ENCODE measurements around the gene KIAA1549. TPM values are rescaled to one million over a fixed set of nuclear protein-coding genes. Genes with fewer than 3 reads are reported as not detected.
"Not testable (repeated sequence)": the region's sequence is repeated elsewhere in the genome, so short reads cannot be mapped to it uniquely, and the experiment has no call there.

Gene KIAA1549
- total RNA-seq, result 1 to 10 TPM in 3 of 4 donors, under 1 TPM in 1; 0.83 to 2.1 (median 1.5) TPM

- DNase-seq (ENCODE audit: low spot score in 2 of 2), result no peak
- TF ChIP-seq POLR2AphosphoS5 (IDR thresholded peaks at IDR 0.05) (no peak), CTCF (IDR thresholded peaks at IDR 0.05) (peak in 1 of 2 donors; percentile 11), EP300 (IDR thresholded peaks at IDR 0.05) (no peak)
- 14% methylated on average over 16 of the region's 105 CpGs for WGBS
- Histone ChIP-seq H3K4me3 (peak within 1 kb of the TSS; percentile 59), H3K36me3 (no peaks in the 10 kb centered on the region), H3K4me1 (peaks cover 19% of the 10 kb centered on the region), H3K9me3 (no peaks in the 10 kb centered on the region), H3K27ac (peak within 1 kb of the TSS; percentile 45), H3K27me3 (peaks cover 9% of the 10 kb centered on the region)
Measured at GRCh38 chr7:138981332-138982203, at the start of gene KIAA1549. TSS of gene KIAA1549 (minus strand) at chr7:138981389. CDS start at chr7:138981269, 120 bp downstream.

- DNase-seq (ENCODE audit: low spot score in 2 of 2), result no peak
- H3K27me3 ChIP-seq, result no peaks in the 10 kb centered on the region
- H3K4me3 ChIP-seq, result no peak overlapping the region
- H3K36me3 ChIP-seq, result peaks cover 53% of the 10 kb centered on the region
- H3K27ac ChIP-seq, result no peak overlapping the region
- 95% methylated on average over 3 of the region's 3 CpGs for WGBS
- TF ChIP-seq CTCF (IDR thresholded peaks at IDR 0.05) (no peak), POLR2AphosphoS5 (IDR thresholded peaks at IDR 0.05) (no peak), EP300 (IDR thresholded peaks at IDR 0.05) (no peak), POLR2A (IDR thresholded peaks at IDR 0.05) (no peak)
- H3K4me1 ChIP-seq, result peaks cover 11% of the 10 kb centered on the region
- no peaks in the 10 kb centered on the region for H3K9me3 ChIP-seq
Measured at GRCh38 chr7:139029353-139029752, 48.2 kb upstream of the KIAA1549 start.

GRCh38 chr7:139026551-139026950, 45.4 kb upstream of the KIAA1549 start:
- TF ChIP-seq POLR2AphosphoS5 (IDR thresholded peaks at IDR 0.05) (no peak), CTCF (IDR thresholded peaks at IDR 0.05) (no peak), POLR2A (IDR thresholded peaks at IDR 0.05) (no peak), EP300 (IDR thresholded peaks at IDR 0.05) (no peak)
- no peak for DNase-seq (ENCODE audit: low spot score in 2 of 2)
- Histone ChIP-seq H3K27me3 (no peaks in the 10 kb centered on the region), H3K4me3 (no peak overlapping the region), H3K4me1 (no peaks in the 10 kb centered on the region), H3K36me3 (peaks cover 61% of the 10 kb centered on the region), H3K9me3 (no peaks in the 10 kb centered on the region), H3K27ac (no peak overlapping the region)
- WGBS, result 85% methylated on average over 6 of the region's 6 CpGs

- not testable (repeated sequence) for H3K4me1 ChIP-seq
- H3K36me3 ChIP-seq, result peaks cover 61% of the 10 kb centered on the region
- WGBS, result 87% methylated on average over 5 of the region's 5 CpGs
Measured at GRCh38 chr7:139025861-139026260, 44.7 kb upstream of the KIAA1549 start.

GRCh38 chr7:139023076-139023475, 41.9 kb upstream of the KIAA1549 start:
- WGBS, result 81% methylated on average over 5 of the region's 5 CpGs
- H3K27ac ChIP-seq, result no peak overlapping the region
- no peaks in the 10 kb centered on the region for H3K27me3 ChIP-seq
- no peak overlapping the region for H3K4me3 ChIP-seq
- no peak for DNase-seq (ENCODE audit: low spot score in 2 of 2)
- TF ChIP-seq POLR2AphosphoS5 (IDR thresholded peaks at IDR 0.05) (no peak), POLR2A (IDR thresholded peaks at IDR 0.05) (no peak), EP300 (IDR thresholded peaks at IDR 0.05) (no peak), CTCF (IDR thresholded peaks at IDR 0.05) (no peak)
- no peaks in the 10 kb centered on the region for H3K4me1 ChIP-seq
- H3K36me3 ChIP-seq, result peaks cover 42% of the 10 kb centered on the region
- no peaks in the 10 kb centered on the region for H3K9me3 ChIP-seq

More at GRCh38 chr7:139025861-139026260, 44.7 kb upstream of the KIAA1549 start:
- not testable (repeated sequence) for H3K27ac ChIP-seq; H3K27me3 ChIP-seq; DNase-seq (ENCODE audit: low spot score in 2 of 2); H3K4me3 ChIP-seq; H3K9me3 ChIP-seq

Measured in suprapubic skin (tissue), 4 donors.